DND-41 (cell line): Measurements from ENCODE around the gene TTPAL.

Experiments
- CTCF ChIP-seq: IDR thresholded peaks from 2 replicates; pipeline ENCODE4 v1.5.1; 2012; ENCODE audit warnings: borderline replicate concordance, low read length, moderate library complexity, mild to moderate bottlenecking; ENCODE audit not compliant: poor library complexity, severe bottlenecking; ENCODE audit errors: extremely low read depth
- EZH2 ChIP-seq: IDR thresholded peaks from 3 replicates; pipeline ENCODE4 v1.6.1; 2012; ENCODE audit warnings: borderline replicate concordance, low read depth, mild to moderate bottlenecking, moderate library complexity, low read length, inconsistent platforms; ENCODE audit not compliant: severe bottlenecking

GRCh38 chr20:44494681-44495080, 19.0 kb downstream of the TTPAL start:
- TF ChIP-seq CTCF (no peak), EZH2 (no peak)
